ENCODE results near the gene RETSAT.
"Not testable (repeated sequence)": the region's sequence is repeated elsewhere in the genome, so short reads cannot be mapped to it uniquely, and the experiment has no call there.

Gene RETSAT

GRCh38 chr2:85329701-85330100, 24.6 kb downstream of the RETSAT start:
- peaks cover 42% of the 10 kb centered on the region for H3K36me3 Mint-ChIP-seq
- peaks cover 42% of the 10 kb centered on the region for H3K4me1 Mint-ChIP-seq
- peak overlapping the region; percentile 99 for H3K4me3 Mint-ChIP-seq
- H3K9me3 Mint-ChIP-seq; DNase-seq (ENCODE audit: low spot score in 2 of 2); ATAC-seq; H3K27ac Mint-ChIP-seq: not testable (repeated sequence)

- Mint-ChIP-seq H3K36me3 (peaks cover 47% of the 10 kb centered on the region), H3K4me3 (peak overlapping the region; percentile 99), H3K9me3 (no peaks in the 10 kb centered on the region), H3K4me1 (peaks cover 47% of the 10 kb centered on the region), H3K27ac (peak overlapping the region; percentile 96)
- DNase-seq (ENCODE audit: low spot score in 2 of 2) (no peak), ATAC-seq (no peak)
Measured at GRCh38 chr2:85329181-85329651, 25.1 kb downstream of the RETSAT start.

GRCh38 chr2:85327822-85328617, 26.3 kb downstream of the RETSAT start, which contains the start of gene TGOLN2:
TSS of gene TGOLN2 (minus strand) at chr2:85327989. CDS start at chr2:85327962, 27 bp downstream.
- peak within 1 kb of the TSS; percentile 99 for H3K4me3 Mint-ChIP-seq
- peaks cover 59% of the 10 kb centered on the region for H3K4me1 Mint-ChIP-seq
- H3K27ac Mint-ChIP-seq = peak within 1 kb of the TSS; percentile 96
- peak; percentile 91 for ATAC-seq
- peak; percentile 88 to 94 for DNase-seq (ENCODE audit: low spot score in 2 of 2)
- no peaks in the 10 kb centered on the region for H3K9me3 Mint-ChIP-seq
- peaks cover 59% of the 10 kb centered on the region for H3K36me3 Mint-ChIP-seq

- Mint-ChIP-seq H3K9me3 (no peaks in the 10 kb centered on the region), H3K27ac (peak overlapping the region; percentile 96), H3K4me1 (peaks cover 66% of the 10 kb centered on the region), H3K36me3 (peaks cover 66% of the 10 kb centered on the region), H3K4me3 (peak overlapping the region; percentile 99)
- DNase-seq (ENCODE audit: low spot score in 2 of 2) (peak; percentile 32 to 79), ATAC-seq (peak; percentile 50)
Measured at GRCh38 chr2:85327160-85327821, 27.0 kb downstream of the RETSAT start.

GRCh38 chr2:85326406-85327159, 27.7 kb downstream of the RETSAT start:
- Mint-ChIP-seq H3K27ac (peak overlapping the region; percentile 96), H3K36me3 (peaks cover 73% of the 10 kb centered on the region), H3K4me1 (peaks cover 66% of the 10 kb centered on the region), H3K9me3 (no peaks in the 10 kb centered on the region), H3K4me3 (peak overlapping the region; percentile 99)
- DNase-seq (ENCODE audit: low spot score in 2 of 2) (peak; percentile 24 to 77), ATAC-seq (peak; percentile 45)

GRCh38 chr2:85325466-85325811, 28.9 kb downstream of the RETSAT start:
- Mint-ChIP-seq H3K9me3 (no peaks in the 10 kb centered on the region), H3K4me1 (peaks cover 64% of the 10 kb centered on the region), H3K27ac (peak overlapping the region; percentile 96), H3K4me3 (peak overlapping the region; percentile 99), H3K36me3 (peaks cover 85% of the 10 kb centered on the region)
- DNase-seq (ENCODE audit: low spot score in 2 of 2) (no peak), ATAC-seq (no peak)

- Mint-ChIP-seq H3K36me3 (peaks cover 91% of the 10 kb centered on the region), H3K4me3 (peak overlapping the region; percentile 99), H3K4me1 (peaks cover 69% of the 10 kb centered on the region), H3K9me3 (no peaks in the 10 kb centered on the region), H3K27ac (peak overlapping the region; percentile 96)
- DNase-seq (ENCODE audit: low spot score in 2 of 2) = no peak
- ATAC-seq = no peak
Measured at GRCh38 chr2:85324639-85325465, 29.5 kb downstream of the RETSAT start.

- peak overlapping the region; percentile 99 for H3K4me3 Mint-ChIP-seq
- H3K27ac Mint-ChIP-seq = peak overlapping the region; percentile 96
- not testable (repeated sequence) for DNase-seq (ENCODE audit: low spot score in 2 of 2); H3K9me3 Mint-ChIP-seq; ATAC-seq
- peaks cover 70% of the 10 kb centered on the region for H3K4me1 Mint-ChIP-seq
- H3K36me3 Mint-ChIP-seq = peaks cover 99% of the 10 kb centered on the region
Measured at GRCh38 chr2:85323988-85324367, 30.4 kb downstream of the RETSAT start.

GRCh38 chr2:85323351-85323987, 30.9 kb downstream of the RETSAT start:
- ATAC-seq = no peak
- H3K4me3 Mint-ChIP-seq = peak overlapping the region; percentile 99
- no peak for DNase-seq (ENCODE audit: low spot score in 2 of 2)
- H3K9me3 Mint-ChIP-seq = no peaks in the 10 kb centered on the region
- peak overlapping the region; percentile 96 for H3K27ac Mint-ChIP-seq
- peaks cover 100% of the 10 kb centered on the region for H3K36me3 Mint-ChIP-seq
- H3K4me1 Mint-ChIP-seq = peaks cover 70% of the 10 kb centered on the region

- Mint-ChIP-seq H3K9me3 (no peaks in the 10 kb centered on the region), H3K4me1 (peaks cover 68% of the 10 kb centered on the region), H3K4me3 (peak overlapping the region; percentile 9), H3K27ac (peak overlapping the region; percentile 3), H3K36me3 (peaks cover 100% of the 10 kb centered on the region)
- no peak for ATAC-seq
- DNase-seq (ENCODE audit: low spot score in 2 of 2) = no peak
Measured at GRCh38 chr2:85319796-85320195, 34.5 kb downstream of the RETSAT start.

GRCh38 chr2:85318222-85319074, 35.9 kb downstream of the RETSAT start:
- Mint-ChIP-seq H3K4me1 (peaks cover 67% of the 10 kb centered on the region), H3K36me3 (peaks cover 100% of the 10 kb centered on the region), H3K4me3 (peak overlapping the region; percentile 9), H3K27ac (peak overlapping the region; percentile 3), H3K9me3 (no peaks in the 10 kb centered on the region)
- ATAC-seq (peak; percentile 95), DNase-seq (ENCODE audit: low spot score in 2 of 2) (peak in 1 of 2 donors; percentile 61)

- H3K4me1 Mint-ChIP-seq = peaks cover 48% of the 10 kb centered on the region
- H3K27ac Mint-ChIP-seq; H3K9me3 Mint-ChIP-seq; DNase-seq (ENCODE audit: low spot score in 2 of 2); ATAC-seq; H3K4me3 Mint-ChIP-seq: not testable (repeated sequence)
- peaks cover 84% of the 10 kb centered on the region for H3K36me3 Mint-ChIP-seq
Measured at GRCh38 chr2:85315921-85316320, 38.4 kb downstream of the RETSAT start.

- DNase-seq (ENCODE audit: low spot score in 2 of 2) (no peak), ATAC-seq (no peak)
- H3K9me3 Mint-ChIP-seq = no peaks in the 10 kb centered on the region
- H3K4me1 Mint-ChIP-seq = peaks cover 43% of the 10 kb centered on the region
- H3K4me3 Mint-ChIP-seq = no peak overlapping the region
- H3K36me3 Mint-ChIP-seq = peaks cover 79% of the 10 kb centered on the region
- H3K27ac Mint-ChIP-seq = peak overlapping the region; percentile 79
Measured at GRCh38 chr2:85314884-85315242, 39.5 kb downstream of the RETSAT start.

Measured in stimulated activated effector memory CD8-positive, alpha-beta T cell treated with anti-CD3 and anti-CD28 coated beads, Interleukin-12 subunit alpha, Interleukin-12 subunit beta, amount 100 ng/mL, for 72 hours (primary cell).